H9 (cell line): Measurements from ENCODE around the gene CYP19A1. TPM values are rescaled to one million over a fixed set of nuclear protein-coding genes. Genes with fewer than 3 reads are reported as not detected.

ENCODE experiments used
- DNase-seq: peaks from one replicate; pipeline ENCODE4 v3.0.0-alpha.2; 2017
- H2AFZ ChIP-seq: one replicate; pipeline ENCODE4 v1.6.1; 2013; ENCODE audit warnings: mild to moderate bottlenecking, low read length, control low read depth, moderate library complexity
- H2AK5ac ChIP-seq: 2 replicates; pipeline ENCODE4 v1.6.1; 2013; ENCODE audit warnings: low read length, control low read depth, mixed read lengths; ENCODE audit not compliant: insufficient read length
- H2BK120ac ChIP-seq: one replicate; pipeline ENCODE4 v1.6.1; 2013; ENCODE audit warnings: low read depth, mild to moderate bottlenecking, low read length, control low read depth, inconsistent platforms; ENCODE audit not compliant: poor library complexity, severe bottlenecking
- H2BK12ac ChIP-seq: 2 replicates; pipeline ENCODE4 v1.6.1; 2013; ENCODE audit warnings: low read length, control low read depth, mixed read lengths, low read depth; ENCODE audit not compliant: insufficient read length
- H2BK15ac ChIP-seq: 2 replicates; pipeline ENCODE4 v1.6.1; 2013; ENCODE audit warnings: low read depth, low read length, control low read depth
- H2BK20ac ChIP-seq: one replicate; pipeline ENCODE4 v1.6.1; 2013; ENCODE audit warnings: low read depth, mild to moderate bottlenecking, low read length, control low read depth, inconsistent platforms; ENCODE audit not compliant: poor library complexity, severe bottlenecking
- H2BK5ac ChIP-seq: 2 replicates; pipeline ENCODE4 v1.6.1; 2013; ENCODE audit warnings: low read length, control low read depth, mixed read lengths; ENCODE audit not compliant: insufficient read length
- H3K14ac ChIP-seq: 2 replicates; pipeline ENCODE4 v1.6.1; 2013; ENCODE audit warnings: low read length, control low read depth; ENCODE audit not compliant: insufficient read depth
- H3K18ac ChIP-seq: 2 replicates; pipeline ENCODE4 v1.6.1; 2013; ENCODE audit warnings: low read depth, mild to moderate bottlenecking, mixed read lengths, low read length, control low read depth; ENCODE audit not compliant: insufficient read length
- H3K23ac ChIP-seq: 2 replicates; pipeline ENCODE4 v1.6.1; 2013; ENCODE audit warnings: low read length, control low read depth, mixed read lengths, low read depth; ENCODE audit not compliant: insufficient read length
- H3K23me2 ChIP-seq: 2 replicates; pipeline ENCODE4 v1.6.1; 2013; ENCODE audit warnings: low read depth, mild to moderate bottlenecking, mixed read lengths, low read length, control low read depth; ENCODE audit not compliant: insufficient read length, poor library complexity, severe bottlenecking
- H3K27ac ChIP-seq: 2 replicates; pipeline ENCODE4 v1.5.1; 2013; ENCODE audit warnings: low read length, control low read depth, mixed read lengths, low read depth; ENCODE audit not compliant: insufficient read length
- H3K27me3 ChIP-seq: 2 replicates; pipeline ENCODE4 v1.6.1; 2013; ENCODE audit warnings: low read length, control low read depth, inconsistent platforms; ENCODE audit not compliant: insufficient read depth
- H3K4ac ChIP-seq: 2 replicates; pipeline ENCODE4 v1.6.1; 2013; ENCODE audit warnings: low read depth, mild to moderate bottlenecking, control low read depth, inconsistent platforms, low read length, moderate library complexity
- H3K4me1 ChIP-seq: 2 replicates; pipeline ENCODE4 v1.6.1; 2013; ENCODE audit warnings: low read length, control low read depth, inconsistent platforms; ENCODE audit not compliant: insufficient read depth
- H3K4me2 ChIP-seq: 2 replicates; pipeline ENCODE4 v1.6.1; 2013; ENCODE audit warnings: low read length, control low read depth, mixed read lengths; ENCODE audit not compliant: insufficient read length, insufficient read depth
- H3K56ac ChIP-seq: 2 replicates; pipeline ENCODE4 v1.6.1; 2013; ENCODE audit warnings: low read depth, mild to moderate bottlenecking, mixed read lengths, low read length, control low read depth; ENCODE audit not compliant: insufficient read length
- H3K79me1 ChIP-seq: 2 replicates; pipeline ENCODE4 v1.6.1; 2013; ENCODE audit warnings: low read depth, mild to moderate bottlenecking, moderate library complexity, low read length, control low read depth, inconsistent platforms; ENCODE audit not compliant: insufficient read depth, poor library complexity, severe bottlenecking
- H3K79me2 ChIP-seq: 2 replicates; pipeline ENCODE4 v1.6.1; 2013; ENCODE audit warnings: low read length, control low read depth, inconsistent platforms; ENCODE audit not compliant: insufficient read depth
- H3K9ac ChIP-seq: 2 replicates; pipeline ENCODE4 v1.6.1; 2013; ENCODE audit warnings: low read length, control low read depth, mixed read lengths; ENCODE audit not compliant: insufficient read length; ENCODE audit errors: extremely low read depth
- H3K9me3 ChIP-seq: one replicate; pipeline ENCODE4 v1.6.1; 2013; ENCODE audit warnings: low read depth, low read length, inconsistent platforms; ENCODE audit not compliant: control insufficient read depth
- H3T11ph ChIP-seq: one replicate; pipeline ENCODE4 v1.6.1; 2013; ENCODE audit warnings: mild to moderate bottlenecking, low read length, control low read depth, inconsistent platforms
- H4K20me1 ChIP-seq: one replicate; pipeline ENCODE4 v1.6.1; 2013; ENCODE audit not compliant: control insufficient read depth, insufficient read length, insufficient read depth
- H4K5ac ChIP-seq: 2 replicates; pipeline ENCODE4 v1.6.1; 2013; ENCODE audit warnings: low read depth, mild to moderate bottlenecking, mixed read lengths, low read length, control low read depth; ENCODE audit not compliant: insufficient read length
- H4K8ac ChIP-seq: replicated peaks from 2 replicates; pipeline ENCODE4 v1.6.1; 2013; ENCODE audit warnings: low read length, control low read depth, mixed read lengths, low read depth; ENCODE audit not compliant: insufficient read length
- H4K91ac ChIP-seq: 2 replicates; pipeline ENCODE4 v1.6.1; 2013; ENCODE audit warnings: low read depth, mild to moderate bottlenecking, moderate library complexity, mixed read lengths, low read length, control low read depth; ENCODE audit not compliant: insufficient read length
- H3K27ac Mint-ChIP-seq, 3 experiments: 2 replicates in 2 of 3; 3 replicates in 1 of 3; pipeline ENCODE4 v1.8.0; 2020 to 2021; ENCODE audit warnings: mixed read lengths in 3 of 3, mild to moderate bottlenecking in 1 of 3, moderate library complexity in 1 of 3
- H3K27me3 Mint-ChIP-seq: 2 replicates; pipeline ENCODE4 v1.8.0; 2021; ENCODE audit warnings: low read depth, mild to moderate bottlenecking, moderate library complexity, mixed read lengths
- H3K36me3 Mint-ChIP-seq, 3 experiments: 2 replicates in 2 of 3; 3 replicates in 1 of 3; pipeline ENCODE4 v1.8.0; 2020 to 2021; ENCODE audit warnings: low read depth in 3 of 3, mixed read lengths in 3 of 3; ENCODE audit not compliant: insufficient read depth in 1 of 3
- H3K4me1 Mint-ChIP-seq, 2 experiments: 2 replicates each; pipeline ENCODE4 v1.8.0; 2020; ENCODE audit warnings: mixed read lengths in 2 of 2
- H3K4me3 Mint-ChIP-seq, 2 experiments: 2 replicates in 1 of 2; 3 replicates in 1 of 2; pipeline ENCODE4 v1.8.0; 2020 to 2021; ENCODE audit warnings: mild to moderate bottlenecking in 2 of 2, mixed read lengths in 2 of 2, moderate library complexity in 1 of 2
- H3K9me3 Mint-ChIP-seq, 2 experiments: 2 replicates in 1 of 2; 3 replicates in 1 of 2; pipeline ENCODE4 v1.8.0; 2020; ENCODE audit warnings: mild to moderate bottlenecking in 2 of 2, mixed read lengths in 2 of 2, moderate library complexity in 1 of 2
- WGBS: extraction: QIAGEN DNeasy Blood & Tissue Kit; methylation state at CpG from one replicate; pipeline ENCODE4 v1.1.7; 2013; ENCODE audit warnings: missing lambda C conversion rate, low lambda C conversion rate, mixed read lengths; ENCODE audit not compliant: insufficient read length; ENCODE audit errors: extremely low coverage; 5-methylcytosine and 5-hydroxymethylcytosine counted together
- total RNA-seq: library from RNA; stranded (reverse); gene quantifications from 2 replicates; pipeline ENCODE4 v1.2.1, GENCODE V29; 2021
- TF ChIP-seq, protein P1 (sequence below): fragments of 200-600 bp; sonication (generic); conservative IDR thresholded peaks from 3 replicates; pipeline ENCODE4 v1.8.0; 2021; ENCODE audit warnings: antibody characterized with exemption, mild to moderate bottlenecking

The CYP19A1 gene
- total RNA-seq, 1 experiment from 2014 or later = not detected

DNA sequence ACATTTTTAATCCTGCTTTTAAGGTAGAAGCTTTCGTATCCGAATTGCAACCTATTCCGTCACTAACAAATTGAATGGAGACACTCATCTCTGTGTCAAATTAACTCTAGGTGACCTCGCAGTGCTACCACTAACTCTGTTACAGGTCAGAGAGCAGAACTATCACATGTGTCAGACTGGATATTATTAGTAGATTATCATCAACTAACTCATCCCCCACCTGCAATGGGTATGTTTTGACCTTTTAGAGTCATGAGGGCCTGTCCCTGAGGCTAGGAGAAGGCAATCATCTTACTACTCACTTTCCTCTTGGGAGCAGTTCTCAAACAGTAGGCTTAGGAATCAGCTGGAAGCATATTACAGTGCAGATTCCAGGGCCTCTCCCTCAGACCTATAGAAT, 5.1 kb upstream of the CYP19A1 start:
- no peak overlapping the region for H3T11ph ChIP-seq
- no peaks in the 10 kb centered on the region for H3K4me1 ChIP-seq
- no peak overlapping the region for H3K14ac ChIP-seq
- no peak overlapping the region for H3K56ac ChIP-seq
- peaks cover 21% of the 10 kb centered on the region; the same call in 1 of the 2 replicates for H3K27me3 ChIP-seq
- no peak overlapping the region for H3K27ac Mint-ChIP-seq
- no peak overlapping the region for H2AFZ ChIP-seq
- H3K36me3 Mint-ChIP-seq = no peaks in the 10 kb centered on the region; a peak in 1 of 7 replicates
- H3K9me3 ChIP-seq = no peaks in the 10 kb centered on the region
- H3K79me1 ChIP-seq = no peaks in the 10 kb centered on the region
- no peaks in the 10 kb centered on the region for H3K79me2 ChIP-seq
- no peak for DNase-seq
- TF ChIP-seq, protein P1, sequence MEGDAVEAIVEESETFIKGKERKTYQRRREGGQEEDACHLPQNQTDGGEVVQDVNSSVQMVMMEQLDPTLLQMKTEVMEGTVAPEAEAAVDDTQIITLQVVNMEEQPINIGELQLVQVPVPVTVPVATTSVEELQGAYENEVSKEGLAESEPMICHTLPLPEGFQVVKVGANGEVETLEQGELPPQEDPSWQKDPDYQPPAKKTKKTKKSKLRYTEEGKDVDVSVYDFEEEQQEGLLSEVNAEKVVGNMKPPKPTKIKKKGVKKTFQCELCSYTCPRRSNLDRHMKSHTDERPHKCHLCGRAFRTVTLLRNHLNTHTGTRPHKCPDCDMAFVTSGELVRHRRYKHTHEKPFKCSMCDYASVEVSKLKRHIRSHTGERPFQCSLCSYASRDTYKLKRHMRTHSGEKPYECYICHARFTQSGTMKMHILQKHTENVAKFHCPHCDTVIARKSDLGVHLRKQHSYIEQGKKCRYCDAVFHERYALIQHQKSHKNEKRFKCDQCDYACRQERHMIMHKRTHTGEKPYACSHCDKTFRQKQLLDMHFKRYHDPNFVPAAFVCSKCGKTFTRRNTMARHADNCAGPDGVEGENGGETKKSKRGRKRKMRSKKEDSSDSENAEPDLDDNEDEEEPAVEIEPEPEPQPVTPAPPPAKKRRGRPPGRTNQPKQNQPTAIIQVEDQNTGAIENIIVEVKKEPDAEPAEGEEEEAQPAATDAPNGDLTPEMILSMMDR = no peak
- H4K91ac ChIP-seq = no peak overlapping the region
- H2AK5ac ChIP-seq = no peak overlapping the region
- H4K5ac ChIP-seq = no peak overlapping the region
- no peak overlapping the region for H3K27ac ChIP-seq
- H3K4me3 Mint-ChIP-seq = no peak overlapping the region
- H4K8ac ChIP-seq = no peak overlapping the region
- no peak overlapping the region for H3K18ac ChIP-seq
- H3K9ac ChIP-seq = no peak overlapping the region
- no peak overlapping the region for H3K23ac ChIP-seq
- peaks cover 0 to 3% of the 10 kb centered on the region in 2 experiments; a peak in 1 of 5 replicates for H3K9me3 Mint-ChIP-seq
- no peak overlapping the region for H2BK5ac ChIP-seq
- H2BK20ac ChIP-seq = no peak overlapping the region
- no peak overlapping the region for H2BK120ac ChIP-seq
- no peak overlapping the region for H3K4me2 ChIP-seq
- peaks cover 5% of the 10 kb centered on the region in 2 experiments; a peak in 3 of 4 replicates for H3K4me1 Mint-ChIP-seq
- H2BK12ac ChIP-seq = no peak overlapping the region
- no peak overlapping the region for H2BK15ac ChIP-seq
- H3K4ac ChIP-seq = no peak overlapping the region
- no CpG with 5 or more reads among the region's 4 CpGs for WGBS
- peaks cover 58% of the 10 kb centered on the region for H3K27me3 Mint-ChIP-seq
- peaks cover 8% of the 10 kb centered on the region for H3K23me2 ChIP-seq
- no peaks in the 10 kb centered on the region for H4K20me1 ChIP-seq
